Measurements from ENCODE around the gene PDAP1. TPM values are rescaled to one million over a fixed set of nuclear protein-coding genes. Genes with fewer than 3 reads are reported as not detected.

The PDAP1 gene
- total and polyA plus RNA-seq, 2 of the 4 experiments (the other 2 are of a cell fraction), result 40.3 to 193 TPM

DNA sequence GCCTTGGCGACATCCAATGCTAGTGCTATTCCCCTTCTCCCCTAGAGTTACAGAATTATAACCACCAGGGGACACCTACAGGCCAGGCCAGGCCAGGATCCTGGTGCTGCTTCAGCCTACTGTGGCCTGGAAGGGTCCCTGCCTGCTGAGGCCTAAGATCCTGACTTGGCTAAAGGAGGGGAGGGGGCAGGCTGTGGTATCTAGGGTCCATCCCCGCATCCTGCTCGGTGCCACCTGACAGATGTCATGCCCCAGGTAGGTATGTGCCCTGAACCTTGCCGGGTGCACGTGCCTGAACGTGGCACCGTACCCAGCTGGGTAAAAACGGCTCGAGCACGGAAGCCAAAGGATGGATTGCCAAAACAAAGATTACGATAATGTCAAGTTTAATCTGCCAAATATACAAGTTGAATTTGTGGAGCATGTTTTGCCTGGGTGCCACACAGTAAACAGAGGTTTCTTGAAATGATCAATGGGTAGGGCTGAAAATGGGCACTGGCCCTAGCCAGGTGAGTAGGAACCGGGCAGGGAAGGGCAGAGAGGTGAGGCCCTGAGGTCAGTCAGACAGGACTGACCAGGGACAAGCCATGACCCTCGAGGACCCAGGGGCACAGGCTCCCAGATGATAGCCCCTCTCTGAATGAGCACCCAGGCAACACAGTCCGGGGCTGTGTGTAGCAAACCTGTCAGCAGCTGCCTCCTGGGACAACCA, 12.6 kb downstream of the PDAP1 start:
- no peak overlapping the region for H2AFZ ChIP-seq (replicated peaks; ENCODE audit: low read length, poor library complexity)
- H3K14ac ChIP-seq (replicated peaks; ENCODE audit: low read depth, low read length), result no peak overlapping the region
- no peak overlapping the region for H2BK120ac ChIP-seq (ENCODE audit: low read depth, low read length)
- H2BK20ac ChIP-seq (ENCODE audit: low read depth, low read length), result no peak overlapping the region
- CTCF ChIA-PET, result no interaction called here
- H3K18ac ChIP-seq (ENCODE audit: low read depth, low read length), result no peak overlapping the region
- TSS peak; percentile 97 for BruUV-seq (replicated peaks)
- H2BK5ac ChIP-seq (ENCODE audit: low read depth, low read length, poor library complexity, severe bottlenecking), result no peak overlapping the region
- no peak overlapping the region for H3K9ac ChIP-seq (ENCODE audit: low read depth, low read length)
- no peak overlapping the region for H2BK15ac ChIP-seq (ENCODE audit: low read depth, low read length)
- H4K5ac ChIP-seq (ENCODE audit: low read depth, low read length), result no peak overlapping the region
- no peak overlapping the region for H3K27ac ChIP-seq (ENCODE audit: insufficient read depth, low read length)
- in situ Hi-C loops (cut with MboI; ENCODE audit: low sequenced_read_pairs) (no loop called here), dilution Hi-C loops (cut with HindIII; ENCODE audit: low sequenced_read_pairs, unreplicated experiment) (no loop called here), intact Hi-C loops (cut with micrococcal nuclease) (no loop called here)
- no peak for DNase-seq
- no peak overlapping the region for H4K91ac ChIP-seq (ENCODE audit: insufficient read depth, low read depth, low read length)
- H3K9me3 ChIP-seq (ENCODE audit: control insufficient read depth, insufficient read depth, low read length), result no peaks in the 10 kb centered on the region
- peaks cover 9% of the 10 kb centered on the region for H3K4me1 ChIP-seq (ENCODE audit: control insufficient read depth, insufficient read depth, low read length)
- H3K4me3 ChIP-seq (ENCODE audit: insufficient read depth, low read depth, low read length), result no peak overlapping the region
- no peak overlapping the region for H3K4ac ChIP-seq (ENCODE audit: low read depth, low read length)
- peaks cover 78% of the 10 kb centered on the region for H3K36me3 ChIP-seq (ENCODE audit: control insufficient read depth, insufficient read depth, low read length)
- H3K23ac ChIP-seq (ENCODE audit: low read depth, low read length), result no peak overlapping the region
- H2AK9ac ChIP-seq (replicated peaks; ENCODE audit: low read depth, low read length, poor library complexity), result no peak overlapping the region
- no peak overlapping the region for H2AK5ac ChIP-seq (ENCODE audit: low read depth, low read length)
- no peak overlapping the region for H4K8ac ChIP-seq (ENCODE audit: low read depth in 2 of 2, low read length in 2 of 2)
- 92% methylated on average over 13 of the region's 14 CpGs; no CpG with 5 or more reads in 1 of the 2 experiments for WGBS, 2 experiments (ENCODE audit: extremely low coverage in 2 of 2, insufficient read length in 1 of 2)
- no peak for ATAC-seq (ENCODE audit: low read depth)
- peaks cover 8 to 61% of the 10 kb centered on the region in 2 experiments for H3K79me1 ChIP-seq (ENCODE audit: low read depth in 1 of 2, low read length in 2 of 2)
- no peak overlapping the region for H3K56ac ChIP-seq (ENCODE audit: extremely low read depth, insufficient read depth, low read length)
- peaks cover 3% of the 10 kb centered on the region for H3K9me1 ChIP-seq (ENCODE audit: insufficient read depth, low read length)
- H4K20me1 ChIP-seq (ENCODE audit: insufficient read depth, low read length), result peaks cover 74% of the 10 kb centered on the region
- POLR2A ChIA-PET (ENCODE audit: unreplicated experiment), result no interaction called here
- no peaks in the 10 kb centered on the region for H3K27me3 ChIP-seq (ENCODE audit: control insufficient read depth, insufficient read depth, low read length)
- TF ChIP-seq, protein P1, sequence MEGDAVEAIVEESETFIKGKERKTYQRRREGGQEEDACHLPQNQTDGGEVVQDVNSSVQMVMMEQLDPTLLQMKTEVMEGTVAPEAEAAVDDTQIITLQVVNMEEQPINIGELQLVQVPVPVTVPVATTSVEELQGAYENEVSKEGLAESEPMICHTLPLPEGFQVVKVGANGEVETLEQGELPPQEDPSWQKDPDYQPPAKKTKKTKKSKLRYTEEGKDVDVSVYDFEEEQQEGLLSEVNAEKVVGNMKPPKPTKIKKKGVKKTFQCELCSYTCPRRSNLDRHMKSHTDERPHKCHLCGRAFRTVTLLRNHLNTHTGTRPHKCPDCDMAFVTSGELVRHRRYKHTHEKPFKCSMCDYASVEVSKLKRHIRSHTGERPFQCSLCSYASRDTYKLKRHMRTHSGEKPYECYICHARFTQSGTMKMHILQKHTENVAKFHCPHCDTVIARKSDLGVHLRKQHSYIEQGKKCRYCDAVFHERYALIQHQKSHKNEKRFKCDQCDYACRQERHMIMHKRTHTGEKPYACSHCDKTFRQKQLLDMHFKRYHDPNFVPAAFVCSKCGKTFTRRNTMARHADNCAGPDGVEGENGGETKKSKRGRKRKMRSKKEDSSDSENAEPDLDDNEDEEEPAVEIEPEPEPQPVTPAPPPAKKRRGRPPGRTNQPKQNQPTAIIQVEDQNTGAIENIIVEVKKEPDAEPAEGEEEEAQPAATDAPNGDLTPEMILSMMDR (conservative IDR thresholded peaks at IDR 0.05; ENCODE audit: low read depth, low read length), result 0 out of 2 replicates have a peak, but pooled peaks have one; percentile 5
- TF ChIP-seq POLR2A (IDR thresholded peaks at IDR 0.05; ENCODE audit: low read depth, low read length), result no peak
- TF ChIP-seq RAD21 (IDR thresholded peaks at IDR 0.05; ENCODE audit: low read length), result no peak
- no peak overlapping the region for H3K4me2 ChIP-seq (ENCODE audit: low read depth, low read length)

All from IMR-90 (cell line).